ENCODE measurements around the gene CSRP1.
A peak's percentile ranks its signal among the peaks of the same experiment; 100 is the strongest.

CSRP1 gene

DNA sequence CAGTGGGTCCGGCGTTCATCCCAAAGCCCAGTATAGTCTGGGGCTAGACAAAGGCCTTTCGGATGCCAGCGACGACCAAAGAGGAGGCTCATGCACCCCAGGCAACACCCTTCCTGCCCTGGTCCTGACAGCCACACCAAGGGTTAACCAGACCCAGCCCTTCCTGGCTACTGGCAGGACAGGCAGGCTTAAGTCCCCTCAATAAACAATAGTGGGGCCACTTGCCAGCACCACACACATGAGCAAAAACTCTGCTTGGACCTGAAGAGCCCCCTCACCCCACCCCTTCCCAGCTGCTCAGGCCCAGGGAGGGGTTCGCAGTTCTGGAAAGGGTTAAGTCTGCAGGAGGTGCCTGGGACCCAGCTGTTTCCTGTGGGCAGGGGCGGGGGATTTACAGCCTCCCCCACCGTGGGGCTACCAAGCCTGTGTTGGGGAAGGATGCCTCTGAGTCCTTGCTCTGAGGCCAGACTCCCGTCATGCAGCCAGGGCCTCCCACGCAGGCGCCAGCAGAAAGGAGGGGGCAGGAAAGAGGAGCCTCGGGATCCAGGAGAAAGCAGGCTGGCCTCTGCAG lies 56.1 kb downstream of the CSRP1 start:
- DNase-seq, result no peak

DNA sequence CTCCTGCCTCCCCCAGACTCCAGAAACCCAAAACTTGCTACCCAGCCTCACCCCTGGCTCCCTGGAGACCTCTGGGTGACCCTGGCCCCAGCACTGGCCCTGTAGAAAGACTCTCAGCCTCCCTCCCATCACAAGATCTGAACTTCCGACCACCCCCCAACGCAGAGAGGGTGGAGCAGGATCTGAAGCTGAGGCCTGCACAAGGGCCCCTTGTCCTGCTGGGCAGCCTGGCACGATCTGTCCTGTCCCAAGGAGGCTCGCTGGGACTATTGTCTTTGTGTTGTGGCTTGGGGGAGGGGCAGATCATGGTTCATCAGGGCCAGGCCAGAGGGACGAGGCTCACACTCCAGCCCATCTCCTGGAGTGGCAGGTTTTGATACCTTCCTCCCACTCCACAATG lies 57.9 kb downstream of the CSRP1 start:
- no peak for DNase-seq

DNA sequence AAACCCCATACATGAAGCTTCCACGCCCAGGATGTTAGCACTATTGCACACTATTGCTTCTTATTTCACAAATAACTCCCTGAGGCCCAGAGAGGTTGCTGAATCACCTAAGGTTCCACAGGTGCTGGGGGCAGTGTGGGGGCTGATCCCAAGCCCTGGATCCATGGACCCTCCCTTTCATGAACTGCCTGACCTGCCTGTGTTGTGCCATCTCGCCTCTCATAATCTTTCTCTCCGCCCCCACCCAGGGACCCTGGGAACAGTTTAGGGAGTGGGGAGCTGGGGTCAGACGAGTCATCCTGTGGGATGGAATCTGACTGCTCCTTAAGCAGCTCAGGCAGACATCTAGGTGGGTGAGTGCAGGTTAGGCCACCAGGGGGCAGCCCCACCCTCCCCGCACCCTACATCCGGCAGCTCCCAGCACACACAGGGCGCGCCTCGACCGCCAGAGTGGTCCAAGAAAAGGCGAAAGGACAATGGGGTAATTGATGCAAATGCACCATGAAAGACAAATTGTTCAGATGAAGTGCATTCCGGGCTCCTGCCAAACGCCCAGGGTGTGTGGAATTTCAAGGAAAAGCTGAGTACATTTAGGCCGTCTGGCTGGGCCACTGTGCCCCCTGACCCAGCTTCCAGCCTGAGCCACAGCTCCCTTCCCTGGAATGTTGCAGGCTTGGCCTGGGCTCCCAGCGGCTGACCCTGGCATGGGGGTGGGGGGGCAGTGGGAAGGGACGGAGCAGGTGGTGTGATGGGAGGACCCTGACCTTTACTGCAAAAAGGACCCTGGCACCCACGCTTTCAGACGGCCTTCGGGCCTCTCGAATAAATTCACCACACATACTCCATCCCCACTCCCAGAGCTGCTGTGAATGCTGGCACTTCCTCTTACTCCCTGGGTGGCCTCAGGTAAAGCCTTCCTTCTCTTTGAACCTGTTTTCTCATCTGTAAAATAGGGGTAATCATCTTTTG lies 58.7 kb downstream of the CSRP1 start:
- DNase-seq, result peak; percentile 57

DNA sequence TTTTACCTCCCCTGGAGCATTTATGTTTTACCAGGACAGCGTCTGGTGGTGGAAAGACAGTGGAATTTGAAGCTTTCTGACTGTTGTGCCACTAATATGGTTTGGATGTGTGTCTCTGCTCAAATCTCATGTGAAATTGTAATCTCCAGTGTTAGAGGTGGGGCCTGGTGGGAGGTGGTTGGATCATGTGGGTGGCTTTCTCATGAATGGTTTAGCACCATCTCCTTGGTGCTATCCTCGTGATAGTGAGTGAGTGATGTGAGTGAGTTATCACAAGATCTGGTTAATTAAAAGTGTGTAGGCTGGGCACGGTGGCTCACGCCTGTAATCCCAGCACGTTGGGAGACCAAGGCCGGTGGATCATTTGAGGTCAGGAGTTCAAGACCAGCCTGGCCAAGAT lies 61.6 kb downstream of the CSRP1 start:
- DNase-seq, result no peak

DNA sequence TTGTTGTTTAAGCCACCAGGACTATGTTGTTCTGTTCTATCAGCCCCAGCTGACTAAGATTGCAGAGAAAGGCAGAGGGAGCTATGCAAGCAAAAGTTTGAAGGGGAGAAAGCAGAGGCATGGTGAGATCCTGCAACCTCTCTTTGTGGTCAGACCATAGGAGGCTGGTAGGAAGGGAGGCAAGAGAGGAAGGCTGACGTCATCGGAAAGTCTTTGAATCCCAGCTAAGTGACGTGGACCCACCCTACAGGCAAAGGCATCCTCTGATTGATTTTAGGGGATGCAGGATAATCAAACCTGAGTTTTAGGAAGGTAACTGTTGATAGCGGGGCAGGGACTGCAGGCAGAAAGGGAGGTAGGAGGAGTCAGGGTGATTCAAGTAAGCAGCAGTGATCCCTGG lies 62.1 kb downstream of the CSRP1 start:
- DNase-seq, result no peak

DNA sequence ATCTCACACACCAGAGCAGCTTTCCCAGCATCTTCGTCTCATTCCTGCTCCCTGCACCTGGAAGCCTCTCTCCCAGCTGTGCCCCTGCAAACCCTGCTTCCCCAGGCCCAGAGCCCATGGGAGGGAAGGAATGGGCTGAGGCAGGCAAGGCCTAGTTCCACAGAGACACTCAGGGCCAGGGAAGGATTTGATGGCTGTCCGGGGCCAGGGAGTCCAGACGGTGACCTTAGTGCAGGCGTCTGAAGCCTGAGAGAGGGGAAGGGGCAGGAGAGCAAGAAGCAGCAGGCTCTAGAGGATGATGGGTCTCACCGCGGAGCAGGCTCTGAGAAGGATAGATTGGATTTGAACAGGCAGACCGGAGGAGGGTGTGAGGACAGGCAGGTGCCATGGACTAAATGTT lies 63.2 kb downstream of the CSRP1 start:
- DNase-seq, result no peak

DNA sequence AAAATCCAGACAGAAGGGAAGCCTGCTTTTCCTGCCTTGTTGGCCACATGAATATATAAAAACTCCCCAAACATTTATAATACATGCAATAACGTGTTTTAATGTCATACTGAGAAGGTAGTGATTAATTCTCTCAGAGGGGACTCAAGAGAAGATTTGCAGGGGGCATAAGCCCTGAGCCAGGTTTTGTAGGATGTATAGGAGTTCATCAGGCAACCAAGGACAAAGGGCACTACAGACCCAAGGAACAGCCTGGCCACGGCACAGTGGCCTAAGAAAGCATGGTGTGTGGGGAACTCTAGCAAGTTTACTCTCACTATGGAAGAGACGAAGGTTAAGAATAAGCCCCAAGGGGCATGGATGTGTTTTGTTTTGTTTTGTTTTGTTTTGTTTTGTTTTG lies 70.0 kb downstream of the CSRP1 start:
- DNase-seq, result no peak

DNA sequence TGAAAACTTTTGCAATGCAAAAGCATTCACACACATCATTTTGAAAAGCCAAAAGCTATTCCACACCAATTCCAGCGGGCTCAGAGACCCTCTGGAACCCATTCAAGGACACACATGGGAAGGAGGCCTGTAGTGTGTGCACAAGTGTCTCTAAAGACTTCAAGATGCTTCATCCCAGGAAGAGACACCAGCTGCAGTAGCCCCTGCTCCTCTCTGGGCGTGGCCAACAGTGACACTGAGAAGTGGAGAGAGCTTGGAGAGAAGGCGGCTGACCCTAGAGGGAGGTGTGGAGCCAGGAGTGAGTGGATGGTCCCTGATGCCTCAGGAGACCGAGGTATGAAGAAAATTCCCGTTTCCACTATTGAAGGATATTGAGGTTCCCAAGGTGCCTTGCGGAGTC lies 70.5 kb downstream of the CSRP1 start:
- no peak for DNase-seq

DNA sequence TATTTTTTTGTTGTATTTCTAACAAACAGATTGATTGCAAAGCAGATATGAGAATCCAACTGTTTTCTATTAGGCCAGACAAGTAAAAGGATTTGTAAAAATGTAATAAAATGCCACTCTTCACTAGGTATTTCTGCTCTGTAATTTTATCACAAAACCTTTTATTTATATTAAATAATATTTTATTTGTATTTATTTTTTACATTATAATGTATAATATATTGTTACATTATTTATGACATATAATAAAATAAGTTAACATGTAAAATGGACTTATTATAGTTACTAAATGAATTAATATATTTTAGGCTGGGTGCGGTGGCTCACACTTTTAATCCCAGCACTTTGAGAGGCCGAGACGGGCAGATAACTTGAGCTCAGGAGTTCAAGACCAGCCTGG lies 72.7 kb downstream of the CSRP1 start:
- no peak for DNase-seq

DNA sequence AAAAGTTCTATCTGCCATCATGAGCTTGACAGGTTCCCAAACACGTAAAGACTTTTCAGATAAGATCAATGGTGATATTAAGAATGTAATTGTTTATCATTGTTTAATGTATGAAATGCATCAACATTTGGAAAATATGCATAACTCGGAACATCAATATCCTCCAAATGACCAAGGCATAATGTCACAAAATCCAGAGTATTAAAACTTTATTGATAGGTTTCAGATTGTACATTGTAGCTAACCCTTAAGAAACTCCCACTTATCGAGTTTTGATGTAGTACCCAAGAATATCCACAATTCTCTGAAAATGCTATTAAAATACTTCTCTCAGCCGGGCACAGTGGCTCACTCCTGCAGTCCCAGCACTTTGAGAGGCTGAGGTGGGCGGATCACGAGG lies 73.3 kb downstream of the CSRP1 start:
- DNase-seq, result no peak
